GM18867 (cell line): ENCODE results near the gene FAM170B.

ENCODE experiments used
- ATAC-seq: cut with Tn5 transposase; IDR thresholded peaks from one replicate; pipeline ENCODE4 v1.9.1; 2021; ENCODE audit warnings: mild to moderate bottlenecking, moderate library complexity; ENCODE audit not compliant: unreplicated experiment

The FAM170B gene

GRCh38 chr10:49107111-49107886 lies 26.5 kb downstream of the FAM170B start:
- no peak for ATAC-seq

- no peak for ATAC-seq
Measured at GRCh38 chr10:49106451-49106850, 27.4 kb downstream of the FAM170B start.

- no peak for ATAC-seq
Measured at GRCh38 chr10:49105076-49105475, 28.7 kb downstream of the FAM170B start.

GRCh38 chr10:49104323-49104722 lies 29.5 kb downstream of the FAM170B start:
- ATAC-seq: no peak

GRCh38 chr10:49103761-49104160 lies 30.1 kb downstream of the FAM170B start:
- no peak for ATAC-seq

GRCh38 chr10:49099046-49099445 lies 34.8 kb downstream of the FAM170B start:
- no peak for ATAC-seq

- no peak for ATAC-seq
Measured at GRCh38 chr10:49096890-49097445, 36.9 kb downstream of the FAM170B start.

- ATAC-seq: no peak
Measured at GRCh38 chr10:49094646-49095045, 39.2 kb downstream of the FAM170B start.

GRCh38 chr10:49093922-49094321 lies 39.9 kb downstream of the FAM170B start:
- ATAC-seq: no peak

- no peak for ATAC-seq
Measured at GRCh38 chr10:49092477-49092876, 41.3 kb downstream of the FAM170B start.

- no peak for ATAC-seq
Measured at GRCh38 chr10:49091450-49092210, 42.2 kb downstream of the FAM170B start.

- no peak for ATAC-seq
Measured at GRCh38 chr10:49090696-49091380, 43.0 kb downstream of the FAM170B start.

GRCh38 chr10:49090189-49090575 lies 43.6 kb downstream of the FAM170B start:
- no peak for ATAC-seq

GRCh38 chr10:49089557-49090188 lies 44.1 kb downstream of the FAM170B start:
- ATAC-seq: no peak

GRCh38 chr10:49089152-49089551 lies 44.7 kb downstream of the FAM170B start:
- no peak for ATAC-seq

- no peak for ATAC-seq
Measured at GRCh38 chr10:49086889-49087288, 46.9 kb downstream of the FAM170B start.

- ATAC-seq: no peak
Measured at GRCh38 chr10:49083261-49083660, 50.6 kb downstream of the FAM170B start.

- no peak for ATAC-seq
Measured at GRCh38 chr10:49082766-49083165, 51.1 kb downstream of the FAM170B start.

GRCh38 chr10:49081547-49082275 lies 52.1 kb downstream of the FAM170B start:
- ATAC-seq: no peak
